HG03442 (cell line): ENCODE data around the gene CHRM5.
"Not testable (repeated sequence)": the region's sequence is repeated elsewhere in the genome, so short reads cannot be mapped to it uniquely, and the experiment has no call there.

Experiments used
- ATAC-seq: cut with Tn5 transposase; IDR thresholded peaks from one replicate; pipeline ENCODE4 v1.9.1; 2021; ENCODE audit warnings: mild to moderate bottlenecking, moderate library complexity; ENCODE audit not compliant: unreplicated experiment

Gene CHRM5

GRCh38 chr15:33987444-33987843 is 19.1 kb downstream of the CHRM5 start:
- no peak for ATAC-seq

GRCh38 chr15:33988384-33988783 is 20.1 kb downstream of the CHRM5 start:
- no peak for ATAC-seq

GRCh38 chr15:33994005-33994615 is 25.8 kb downstream of the CHRM5 start:
- no peak for ATAC-seq

- ATAC-seq = not testable (repeated sequence)
Measured at GRCh38 chr15:33995666-33996065, 27.4 kb downstream of the CHRM5 start.

- ATAC-seq = no peak
Measured at GRCh38 chr15:34001536-34001935, 33.2 kb downstream of the CHRM5 start.

- ATAC-seq = no peak
Measured at GRCh38 chr15:34006381-34006780, 38.1 kb downstream of the CHRM5 start.

GRCh38 chr15:34009656-34010055 is 41.4 kb downstream of the CHRM5 start:
- no peak for ATAC-seq

GRCh38 chr15:34010921-34011320 is 42.6 kb downstream of the CHRM5 start:
- ATAC-seq = no peak

- no peak for ATAC-seq
Measured at GRCh38 chr15:34011481-34011880, 43.2 kb downstream of the CHRM5 start.

- no peak for ATAC-seq
Measured at GRCh38 chr15:34012461-34013028, 44.2 kb downstream of the CHRM5 start.

- no peak for ATAC-seq
Measured at GRCh38 chr15:34013746-34014145, 45.4 kb downstream of the CHRM5 start.

- ATAC-seq = no peak
Measured at GRCh38 chr15:34014556-34014955, 46.3 kb downstream of the CHRM5 start.

GRCh38 chr15:34018021-34018645 is 49.8 kb downstream of the CHRM5 start:
- ATAC-seq = no peak

GRCh38 chr15:34018738-34019137 is 50.4 kb downstream of the CHRM5 start:
- not testable (repeated sequence) for ATAC-seq

- ATAC-seq = no peak
Measured at GRCh38 chr15:34019369-34019990, 51.2 kb downstream of the CHRM5 start.

GRCh38 chr15:34023907-34024306 is 55.6 kb downstream of the CHRM5 start:
- no peak for ATAC-seq

- ATAC-seq = no peak
Measured at GRCh38 chr15:34025252-34025651, 57.0 kb downstream of the CHRM5 start.

GRCh38 chr15:34027606-34028005 is 59.3 kb downstream of the CHRM5 start:
- ATAC-seq = no peak

- ATAC-seq = no peak
Measured at GRCh38 chr15:34031987-34032760, 63.9 kb downstream of the CHRM5 start.

- ATAC-seq = peak; percentile 76
Measured at GRCh38 chr15:34038023-34038870, 70.0 kb downstream of the CHRM5 start.
